Measurements from ENCODE around the gene MASTL. TPM values are rescaled to one million over a fixed set of nuclear protein-coding genes. Genes with fewer than 3 reads are reported as not detected.

The MASTL gene
- total and polyA plus RNA-seq, 2 experiments from 2014 or later, result 4.8 to 11.1 TPM

DNA sequence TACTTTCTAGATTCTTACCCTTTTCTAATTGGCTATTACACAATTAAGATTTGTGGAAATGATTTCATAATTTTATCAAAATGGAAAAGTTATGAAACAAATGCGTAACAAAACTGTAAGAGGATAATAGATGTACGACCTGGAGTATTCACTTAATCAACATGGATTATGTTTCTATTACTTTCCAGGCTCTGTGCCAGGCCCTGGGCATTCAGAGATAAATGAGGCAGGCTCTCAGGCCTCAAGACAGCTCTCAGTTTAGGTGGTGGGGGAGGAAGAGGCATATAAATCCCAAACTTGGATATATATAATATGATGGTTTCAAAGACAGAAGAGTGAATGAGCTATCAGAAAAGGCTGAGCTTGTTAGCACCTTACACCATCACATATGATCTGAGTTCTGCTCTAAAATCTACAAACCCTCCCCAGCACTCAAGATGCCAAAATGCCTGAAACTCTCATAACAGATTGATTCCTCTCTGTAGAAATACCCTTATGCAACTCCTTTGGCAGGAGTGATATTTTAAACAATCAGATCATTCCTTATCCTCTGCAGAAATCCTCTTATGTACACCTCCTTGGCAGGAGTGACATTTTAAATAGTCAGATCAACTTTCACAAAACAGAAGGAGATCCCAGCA is 42.9 kb downstream of the MASTL start:
- Histone ChIP-seq H3K27me3 (no peaks in the 10 kb centered on the region), H3K79me2 (no peaks in the 10 kb centered on the region), H4K20me1 (ENCODE audit: insufficient read depth, poor library complexity, severe bottlenecking) (no peaks in the 10 kb centered on the region), H2AFZ (no peak overlapping the region), H3K4me1 (ENCODE audit: insufficient read depth) (no peaks in the 10 kb centered on the region), H3K4me2 (no peak overlapping the region), H3K9me2 (replicated peaks; ENCODE audit: insufficient read depth) (no peaks in the 10 kb centered on the region), H3K27ac (no peak overlapping the region), H3K4me3 (no peak overlapping the region), H3K9me3 (ENCODE audit: low read depth) (no peaks in the 10 kb centered on the region), H3K36me3 (replicated peaks; ENCODE audit: insufficient read depth, low read depth) (no peaks in the 10 kb centered on the region)
- WGBS (ENCODE audit: low lambda C conversion rate, missing lambda C conversion rate), result 80% methylated on average over 2 of the region's 2 CpGs
- DNase-seq (ENCODE audit: low spot score), result no peak
- TF ChIP-seq EZH2 (IDR thresholded peaks at IDR 0.05; ENCODE audit: borderline replicate concordance) (no peak), EZH2phosphoT487 (IDR thresholded peaks at IDR 0.05; ENCODE audit: low read depth, severe bottlenecking, unreplicated experiment) (no peak)
- TF ChIP-seq, protein P1, sequence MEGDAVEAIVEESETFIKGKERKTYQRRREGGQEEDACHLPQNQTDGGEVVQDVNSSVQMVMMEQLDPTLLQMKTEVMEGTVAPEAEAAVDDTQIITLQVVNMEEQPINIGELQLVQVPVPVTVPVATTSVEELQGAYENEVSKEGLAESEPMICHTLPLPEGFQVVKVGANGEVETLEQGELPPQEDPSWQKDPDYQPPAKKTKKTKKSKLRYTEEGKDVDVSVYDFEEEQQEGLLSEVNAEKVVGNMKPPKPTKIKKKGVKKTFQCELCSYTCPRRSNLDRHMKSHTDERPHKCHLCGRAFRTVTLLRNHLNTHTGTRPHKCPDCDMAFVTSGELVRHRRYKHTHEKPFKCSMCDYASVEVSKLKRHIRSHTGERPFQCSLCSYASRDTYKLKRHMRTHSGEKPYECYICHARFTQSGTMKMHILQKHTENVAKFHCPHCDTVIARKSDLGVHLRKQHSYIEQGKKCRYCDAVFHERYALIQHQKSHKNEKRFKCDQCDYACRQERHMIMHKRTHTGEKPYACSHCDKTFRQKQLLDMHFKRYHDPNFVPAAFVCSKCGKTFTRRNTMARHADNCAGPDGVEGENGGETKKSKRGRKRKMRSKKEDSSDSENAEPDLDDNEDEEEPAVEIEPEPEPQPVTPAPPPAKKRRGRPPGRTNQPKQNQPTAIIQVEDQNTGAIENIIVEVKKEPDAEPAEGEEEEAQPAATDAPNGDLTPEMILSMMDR (IDR thresholded peaks at IDR 0.05; ENCODE audit: poor library complexity), result no peak

DNA sequence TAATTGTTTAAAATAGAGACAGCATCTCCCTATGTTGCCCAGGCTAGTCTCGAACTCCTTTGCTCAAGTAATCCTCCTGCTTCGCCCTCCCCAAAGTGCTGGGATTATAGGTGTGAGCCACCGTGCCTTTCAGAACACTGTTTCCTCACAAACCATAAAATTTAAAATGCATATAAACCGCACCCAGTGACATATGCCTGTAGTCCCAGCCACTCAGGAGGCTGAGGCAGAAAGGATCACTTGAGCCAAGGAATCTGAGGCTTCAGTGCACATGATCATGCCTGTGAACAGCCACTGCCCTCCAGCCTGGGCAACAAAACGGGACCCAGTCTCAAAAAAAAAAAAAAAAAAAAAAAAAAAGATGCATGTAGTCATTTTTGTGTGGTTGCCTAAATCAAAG is 48.7 kb downstream of the MASTL start:
- Histone ChIP-seq H3K4me2 (no peak overlapping the region), H3K27me3 (no peaks in the 10 kb centered on the region), H3K4me1 (ENCODE audit: insufficient read depth) (no peaks in the 10 kb centered on the region), H3K27ac (no peak overlapping the region), H3K4me3 (no peak overlapping the region), H3K9me3 (ENCODE audit: low read depth) (no peaks in the 10 kb centered on the region), H4K20me1 (ENCODE audit: insufficient read depth, poor library complexity, severe bottlenecking) (no peaks in the 10 kb centered on the region), H3K79me2 (no peaks in the 10 kb centered on the region), H3K36me3 (replicated peaks; ENCODE audit: insufficient read depth, low read depth) (no peaks in the 10 kb centered on the region), H3K9me2 (replicated peaks; ENCODE audit: insufficient read depth) (no peaks in the 10 kb centered on the region), H2AFZ (no peak overlapping the region)
- WGBS (ENCODE audit: low lambda C conversion rate, missing lambda C conversion rate), result 97% methylated on average over 5 of the region's 5 CpGs
- no peak for DNase-seq (ENCODE audit: low spot score)
- TF ChIP-seq, protein P1 (IDR thresholded peaks at IDR 0.05; ENCODE audit: poor library complexity), result no peak
- TF ChIP-seq EZH2 (IDR thresholded peaks at IDR 0.05; ENCODE audit: borderline replicate concordance), result no peak
- no peak for TF ChIP-seq EZH2phosphoT487 (IDR thresholded peaks at IDR 0.05; ENCODE audit: low read depth, severe bottlenecking, unreplicated experiment)

DNA sequence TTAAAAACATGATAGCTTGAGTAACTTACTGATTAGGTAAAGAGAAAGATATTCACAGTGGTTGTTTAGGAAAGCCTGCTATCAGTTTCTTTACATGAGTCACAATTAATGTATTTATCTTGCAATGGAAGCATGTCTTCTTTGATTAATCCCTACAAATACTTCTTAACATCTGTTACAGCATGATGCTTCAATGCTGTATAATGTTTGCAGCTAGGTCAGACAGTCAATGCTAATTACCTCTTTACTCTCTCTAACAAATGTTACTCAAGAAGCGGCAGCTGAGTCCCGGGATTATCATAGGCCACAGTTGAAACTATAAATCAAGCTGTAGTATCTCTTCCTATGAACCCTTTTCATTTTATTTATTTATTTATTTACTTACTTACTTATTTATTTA is 52.2 kb downstream of the MASTL start:
- no peak for DNase-seq (ENCODE audit: low spot score)
- Histone ChIP-seq H2AFZ (no peak overlapping the region), H3K9me3 (ENCODE audit: low read depth) (no peaks in the 10 kb centered on the region), H4K20me1 (ENCODE audit: insufficient read depth, poor library complexity, severe bottlenecking) (no peaks in the 10 kb centered on the region), H3K36me3 (replicated peaks; ENCODE audit: insufficient read depth, low read depth) (no peaks in the 10 kb centered on the region), H3K79me2 (no peaks in the 10 kb centered on the region), H3K4me2 (no peak overlapping the region), H3K27ac (no peak overlapping the region), H3K9me2 (replicated peaks; ENCODE audit: insufficient read depth) (no peaks in the 10 kb centered on the region), H3K4me1 (ENCODE audit: insufficient read depth) (no peaks in the 10 kb centered on the region), H3K27me3 (no peaks in the 10 kb centered on the region), H3K4me3 (no peak overlapping the region)
- WGBS (ENCODE audit: low lambda C conversion rate, missing lambda C conversion rate), result 87% methylated on average over 2 of the region's 2 CpGs
- TF ChIP-seq, protein P1 (IDR thresholded peaks at IDR 0.05; ENCODE audit: poor library complexity), result no peak
- no peak for TF ChIP-seq EZH2phosphoT487 (IDR thresholded peaks at IDR 0.05; ENCODE audit: low read depth, severe bottlenecking, unreplicated experiment)
- TF ChIP-seq EZH2 (IDR thresholded peaks at IDR 0.05; ENCODE audit: borderline replicate concordance), result no peak
